Heart left ventricle (tissue), 16 donors: ENCODE measurements around the gene PGAM2. TPM values are rescaled to one million over a fixed set of nuclear protein-coding genes. Genes with fewer than 3 reads are reported as not detected.
A peak's percentile ranks its signal among the peaks of the same experiment; 100 is the strongest.

Experiments
- ATAC-seq, 4 donors: fragments of 200-7000 bp; cut with Tn5 transposase; one replicate each; pipeline ENCODE4 v1.9.1; 2020 to 2022; ENCODE audit warnings: moderate library complexity in 4 of 4, mild to moderate bottlenecking in 3 of 4, moderate number of reproducible peaks in 1 of 4
- DNase-seq, 5 donors: peaks; one replicate each; pipeline ENCODE4 v3.0.0-alpha.2; 2020
- H3K27ac ChIP-seq, 12 donors: fragments of 200-600 bp; sonication (generic) in 4 of 12; one replicate each; pipeline versions ENCODE4 v1.5.0 to v1.8.0; 2016 to 2022; ENCODE audit warnings: mild to moderate bottlenecking in 2 of 12
- H3K27me3 ChIP-seq, 9 donors: fragments of 200-600 bp; sonication (generic) in 2 of 9; one replicate each; pipeline versions ENCODE4 v1.5.1 to v1.8.0; 2016 to 2022; ENCODE audit warnings: mild to moderate bottlenecking in 3 of 9
- H3K36me3 ChIP-seq, 9 donors: fragments of 200-600 bp; sonication (generic) in 2 of 9; one replicate each; pipeline versions ENCODE4 v1.5.0 to v1.8.0; 2018 to 2022; ENCODE audit warnings: mild to moderate bottlenecking in 2 of 9
- H3K4me1 ChIP-seq, 12 donors: fragments of 200-600 bp; sonication (generic) in 4 of 12; one replicate each; pipeline versions ENCODE4 v1.5.0 to v1.8.0; 2016 to 2022; ENCODE audit warnings: mild to moderate bottlenecking in 3 of 12
- H3K4me3 ChIP-seq, 12 donors: fragments of 200-600 bp; sonication (generic) in 4 of 12; one replicate each; pipeline versions ENCODE4 v1.5.0 to v1.8.0; 2017 to 2022; ENCODE audit warnings: mild to moderate bottlenecking in 9 of 12, moderate library complexity in 4 of 12
- H3K9me3 ChIP-seq, 12 donors: fragments of 200-600 bp; sonication (generic) in 4 of 12; one replicate each; pipeline versions ENCODE4 v1.5.0 to v1.8.0; 2016 to 2022; ENCODE audit warnings: mild to moderate bottlenecking in 1 of 12
- CTCF ChIP-seq, 12 donors: fragments of 200-600 bp; sonication (generic) in 4 of 12; IDR thresholded peaks; one replicate each; pipeline versions ENCODE4 v1.5.0 to v1.8.0; 2018 to 2022; ENCODE audit warnings: antibody characterized with exemption in 12 of 12, mild to moderate bottlenecking in 5 of 12
- POLR2A ChIP-seq, 2 donors: fragments of 450-650 bp; IDR thresholded peaks; one replicate each; pipeline ENCODE4 v1.6.1; 2017; ENCODE audit warnings: antibody characterized with exemption in 2 of 2, mild to moderate bottlenecking in 2 of 2, moderate library complexity in 2 of 2
- WGBS, 4 donors: extraction: QIAGEN DNeasy Blood & Tissue Kit in 2 of 4; methylation state at CpG; one replicate each; pipeline versions ENCODE4 v1.1.5 to v1.1.7; 2013 to 2018; 5-methylcytosine and 5-hydroxymethylcytosine counted together
- intact Hi-C, 10 donors: fragments of 100-400 bp; cut with DNase I; formaldehyde crosslinking; loops; one replicate each; pipeline versions ENCODE4 v1.11.1 to v1.14.2; 2022
- long read RNA-seq, 3 donors: library from polyadenylated mRNA; unstranded; transcript quantifications; one replicate each; pipeline ENCODE4 v2.0.0, GENCODE V29; 2020 to 2021
- polyA plus RNA-seq, 2 donors: library from polyadenylated mRNA; stranded (reverse); fragments of 200-250 nt; gene quantifications; one replicate each; pipeline ENCODE4 v1.2.3, GENCODE V29; 2013
- total RNA-seq, 9 donors: library from RNA; depleted of rRNA in 2 of 9; stranded (reverse); fragments of >200 nt in 2 of 9; fragmentation: NEBNext Ultra II Directional in 3 of 9; extraction: Animal tissue kit (Norgen Biotek cat#: 25700) in 3 of 9; gene quantifications; one replicate each; pipeline versions ENCODE4 v1.1.0 to v1.2.4, GENCODE V29; 2016 to 2023
- donor health status: ischemic (EF 13 %, LVEDD 7.1; RV severe dilation, severe dysfunction).
- donor health status: healthy with polysubstance abuse.
- donor health status: DM: no; HTN: yes; CAD: no.
- donor health status: DM: no; HTN: no; CAD: no.
- donor health status: ischemic (EF 25% LVEDD 6.9; RV normal size, moderate dysfunction).
- donor health status: ischemic (EF 25% LVEDD 5.7; RV mildly dilated, moderate dysfunction).
- donor health status: healthy.
- donor health status: DM: yes; HTN: yes; CAD: no.
- donor health status: ischemic (EF 35%, LVEDD 5.7; RV mildly dilated, moderate dysfunction).
- donor health status: nonischemic (EF 11% LVEDD 7.7; RV severe dilation, severe dysfunction).
- donor health status: DM: yes; HTN: yes; CAD: no.
- donor health status: PGD.
- donor health status: ischemic (EF 29% LVEDD 5.4; RV normal size, mild dysfunction).
- donor health status: nonischemic (EF 23%, LVEDD 6.1; RV moderate dilation, normal function).

Gene PGAM2
- 1,000 to 10,000 TPM in 1 of 9 donors, 100 to 1,000 TPM in 8; 300 to 1,183 (median 555) TPM for total RNA-seq
- polyA plus RNA-seq = 1,000 to 10,000 TPM in 1 of 2 donors, 100 to 1,000 TPM in 1; 242 to 2,064 TPM
- long read RNA-seq, donor 1, transcript PGAM2-201 (3 exons, 857 nt) = major isoform, 675 of 722 reads
- long read RNA-seq, donor 1, partial matches to known transcripts = 22 of 722 reads
- long read RNA-seq, donor 1, other reads (novel, unspliced or antisense) = 25 of 722 reads
- long read RNA-seq, donor 2, transcript PGAM2-201 (3 exons, 857 nt) = major isoform, 280 of 317 reads
- long read RNA-seq, donor 2, partial matches to known transcripts = 20 of 317 reads
- long read RNA-seq, donor 2, other reads (novel, unspliced or antisense) = 17 of 317 reads
- long read RNA-seq, donor 3, transcript PGAM2-201 (3 exons, 857 nt) = major isoform, 177 of 205 reads
- long read RNA-seq, donor 3, partial matches to known transcripts = 11 of 205 reads
- long read RNA-seq, donor 3, other reads (novel, unspliced or antisense) = 17 of 205 reads

- peak; percentile 73 to 85 (median 78) for ATAC-seq
- Histone ChIP-seq H3K27ac (peak within 1 kb of the TSS; percentile 54 to 91 (median 80)), H3K9me3 (no peaks in the 10 kb centered on the region), H3K4me1 (peaks cover 0 to 71% (median 32%) of the 10 kb centered on the region in 12 donors), H3K36me3 (peaks cover 0 to 23% (median 14%) of the 10 kb centered on the region in 9 donors), H3K27me3 (no peaks in the 10 kb centered on the region), H3K4me3 (peak within 1 kb of the TSS; percentile 31 to 64 (median 54))
- TF ChIP-seq POLR2A (IDR thresholded peaks at IDR 0.05) = peak in 1 of 2 donors; percentile 62
- no peak for TF ChIP-seq CTCF (IDR thresholded peaks at IDR 0.05)
- DNase-seq = peak; percentile 86 to 93 (median 87)
- 3 to 15% (median 12%) methylated on average over 9 to 14 of the region's 14 CpGs for WGBS, 4 donors
- intact Hi-C loops = no loop called here
Observed at GRCh38 chr7:44065431-44066110, at the start of gene PGAM2. Gene PGAM2, minus strand, starts transcription at chr7:44065567. Its CDS starts 38 bp downstream, at chr7:44065529.

GRCh38 chr7:44114586-44115310 is 49.4 kb upstream of the PGAM2 start:
- H3K4me1 ChIP-seq = peaks cover 0 to 25% (median 13%) of the 10 kb centered on the region in 12 donors
- peak; percentile 69 to 87 (median 76) for DNase-seq
- H3K9me3 ChIP-seq = no peaks in the 10 kb centered on the region
- H3K36me3 ChIP-seq = peaks cover 0 to 86% (median 41%) of the 10 kb centered on the region in 9 donors
- peak overlapping the region in 10 of 12 donors; percentile 28 to 75 (median 62) for H3K27ac ChIP-seq
- H3K27me3 ChIP-seq = no peaks in the 10 kb centered on the region
- TF ChIP-seq CTCF (IDR thresholded peaks at IDR 0.05) (no peak), POLR2A (IDR thresholded peaks at IDR 0.05) (no peak)
- intact Hi-C loops = no loop called here
- peak; percentile 78 to 91 (median 83) for ATAC-seq
- WGBS, 4 donors = 65 to 76% (median 72%) methylated on average over 11 to 12 of the region's 12 CpGs
- H3K4me3 ChIP-seq = no peak overlapping the region

GRCh38 chr7:44113764-44114354 is 48.5 kb upstream of the PGAM2 start:
- no peaks in the 10 kb centered on the region for H3K9me3 ChIP-seq
- no peak for ATAC-seq
- peaks cover 0 to 21% (median 13%) of the 10 kb centered on the region in 12 donors for H3K4me1 ChIP-seq
- H3K36me3 ChIP-seq = peaks cover 0 to 90% (median 41%) of the 10 kb centered on the region in 9 donors
- H3K4me3 ChIP-seq = no peak overlapping the region
- no peaks in the 10 kb centered on the region for H3K27me3 ChIP-seq
- 86 to 93% (median 92%) methylated on average over 22 to 24 of the region's 24 CpGs for WGBS, 4 donors
- peak overlapping the region in 6 of 12 donors; percentile 42 to 75 (median 62) for H3K27ac ChIP-seq
- intact Hi-C loops = no loop called here
- peak in 1 of 5 donors; percentile 21 for DNase-seq
- TF ChIP-seq POLR2A (IDR thresholded peaks at IDR 0.05) (no peak), CTCF (IDR thresholded peaks at IDR 0.05) (no peak)
